GM19467 (cell line): Measurements from ENCODE around the gene PRKG1.

Experiments
- ATAC-seq: cut with Tn5 transposase; IDR thresholded peaks from one replicate; pipeline ENCODE4 v1.9.1; 2021; ENCODE audit warnings: mild to moderate bottlenecking, moderate library complexity; ENCODE audit not compliant: unreplicated experiment

The PRKG1 gene

DNA sequence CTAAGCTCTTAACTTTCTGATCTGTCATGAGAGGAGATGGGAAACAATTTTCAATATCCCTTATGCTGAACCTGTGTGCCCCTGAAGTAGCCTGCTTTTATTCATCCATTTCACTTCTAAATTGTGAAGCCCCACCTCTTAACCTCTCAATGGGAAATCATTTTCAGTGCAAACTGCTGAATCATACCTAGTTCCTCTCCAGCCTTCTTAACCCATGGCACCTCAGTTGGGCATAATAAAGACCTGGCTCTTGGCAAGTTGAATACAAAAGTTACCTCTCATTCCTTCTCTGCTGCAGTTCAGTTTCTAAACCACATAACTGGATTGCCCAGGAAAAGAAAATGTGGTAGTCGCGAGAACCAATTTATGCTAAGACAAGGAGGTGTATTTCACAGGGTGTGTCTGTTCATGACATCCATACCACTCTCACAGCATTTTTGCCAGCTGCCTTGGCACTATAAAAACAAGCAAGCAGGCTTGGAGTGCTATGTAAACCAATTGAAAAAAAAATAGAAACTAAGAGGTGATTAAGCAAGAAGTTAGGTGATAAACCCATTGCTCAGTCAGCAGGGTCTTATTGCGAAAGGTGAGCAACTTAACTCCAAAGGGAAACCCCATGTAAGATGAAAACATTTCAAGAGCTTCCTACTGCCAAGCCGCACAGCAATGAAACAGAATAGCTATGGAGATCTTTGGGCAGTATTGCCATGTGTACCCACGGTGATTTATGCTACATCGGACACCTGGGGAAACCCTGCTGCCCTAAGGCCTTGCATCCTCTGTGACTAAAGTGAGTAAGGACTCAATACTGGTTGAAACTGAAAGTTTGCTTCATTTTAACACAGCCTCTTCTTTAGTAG is 1182.8 kb downstream of the PRKG1 start:
- ATAC-seq: peak; percentile 98

DNA sequence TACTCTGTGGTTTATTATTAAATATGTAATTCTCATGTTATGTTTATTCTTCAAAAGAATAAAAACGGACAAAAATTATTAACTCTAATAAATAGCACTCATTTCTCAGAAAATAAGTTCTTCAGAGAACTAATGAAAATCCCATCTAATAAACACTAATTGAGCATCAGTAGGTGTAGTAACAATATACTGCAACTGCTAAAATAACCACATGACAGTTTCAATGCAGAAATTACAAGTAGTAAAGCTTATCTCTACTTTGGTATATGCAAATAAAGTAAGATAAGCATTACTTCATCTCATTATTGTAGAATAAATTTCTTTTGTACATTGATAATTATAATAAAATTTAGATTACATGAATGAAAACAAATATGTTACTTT is 1183.4 kb downstream of the PRKG1 start:
- peak; percentile 75 for ATAC-seq

DNA sequence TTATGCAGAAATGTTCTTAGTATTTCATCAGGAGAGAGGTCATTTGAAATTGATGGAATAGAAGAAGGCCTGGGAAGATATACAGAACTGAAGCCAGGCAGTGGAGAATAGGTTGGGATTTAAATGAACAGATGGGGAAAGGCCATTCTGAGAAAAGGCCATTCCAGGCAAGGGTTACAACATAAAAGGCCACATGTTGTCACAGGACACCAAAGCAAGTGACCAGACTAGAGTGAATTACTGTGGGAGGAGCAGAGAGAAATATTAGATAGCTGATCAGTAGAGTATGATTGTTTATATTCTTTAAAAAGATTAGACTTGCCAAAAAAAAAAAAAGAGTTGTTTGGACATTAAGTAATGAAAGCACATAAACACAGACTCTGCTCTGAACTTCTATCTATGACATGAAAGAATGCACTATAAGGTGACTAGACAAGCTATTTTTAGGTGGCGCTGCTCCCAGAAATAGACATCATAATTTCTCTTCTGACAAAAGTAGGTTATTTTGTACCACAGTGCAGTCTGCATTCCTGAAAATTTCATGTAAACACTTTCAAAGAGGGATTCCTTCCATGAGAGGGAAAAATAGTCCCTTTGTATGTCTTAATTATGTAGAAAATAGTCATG is 1184.6 kb downstream of the PRKG1 start:
- no peak for ATAC-seq

DNA sequence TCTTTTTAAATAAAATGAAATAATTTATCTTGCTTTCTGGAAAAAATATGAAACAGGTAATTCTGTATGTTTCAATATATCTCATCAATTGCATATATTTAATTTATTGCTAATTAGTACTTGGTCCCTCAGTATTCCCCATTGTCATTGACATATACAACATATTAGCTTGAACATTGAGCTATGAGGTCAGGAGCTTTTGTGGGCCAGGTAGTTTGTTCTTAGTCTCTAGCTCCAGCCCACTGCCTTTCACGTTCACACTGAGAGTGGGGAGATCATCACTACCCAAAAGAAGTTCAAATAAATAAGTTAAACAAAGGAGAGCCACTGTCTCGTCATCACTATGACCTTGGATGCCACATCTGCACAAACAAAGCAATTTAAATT is 1185.1 kb downstream of the PRKG1 start:
- no peak for ATAC-seq

- ATAC-seq: no peak
Observed at GRCh38 chr10:52261362-52261761, 1187.1 kb downstream of the PRKG1 start.

GRCh38 chr10:52265131-52265926 is 1191.0 kb downstream of the PRKG1 start:
- ATAC-seq: no peak

- no peak for ATAC-seq
Observed at GRCh38 chr10:52266858-52267257, 1192.6 kb downstream of the PRKG1 start.

DNA sequence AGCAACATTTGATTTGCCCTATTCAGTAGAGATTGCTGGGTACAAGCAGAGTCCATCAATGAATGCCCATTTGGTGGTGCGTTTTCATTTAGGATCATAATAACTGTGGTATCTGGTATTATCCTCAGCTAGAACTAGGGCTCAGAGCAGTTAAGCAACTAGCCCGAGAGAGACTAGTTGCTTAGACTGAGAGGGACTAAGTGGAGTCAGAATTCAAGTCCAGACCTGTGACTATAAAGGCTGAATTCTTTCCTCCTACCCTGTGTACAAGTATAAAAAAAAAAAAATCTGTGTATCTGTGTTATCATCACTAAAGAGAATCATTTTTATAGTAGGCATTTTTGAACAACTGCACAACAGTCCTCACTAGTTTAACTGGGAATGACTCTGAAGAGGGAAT is 1194.5 kb downstream of the PRKG1 start:
- no peak for ATAC-seq

DNA sequence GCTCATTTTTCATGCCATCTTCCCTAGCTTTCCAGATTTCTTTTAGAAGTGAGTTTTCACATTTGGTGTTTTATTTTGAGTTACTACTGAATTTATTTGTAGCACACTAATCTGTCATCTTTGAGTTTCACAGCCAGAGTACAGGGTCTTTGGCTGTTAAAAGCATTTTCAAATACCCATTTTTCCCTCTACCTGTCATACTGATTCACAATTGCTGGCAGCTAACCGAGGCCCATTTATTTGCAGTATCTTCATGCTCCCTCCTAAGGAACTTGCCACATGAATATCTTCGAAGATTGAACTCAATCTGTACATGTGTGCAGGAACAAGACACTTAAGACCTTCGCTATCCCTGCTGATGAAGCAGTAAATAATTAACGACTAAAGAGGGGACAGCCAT is 1194.9 kb downstream of the PRKG1 start:
- no peak for ATAC-seq

GRCh38 chr10:52276163-52276562 is 1201.9 kb downstream of the PRKG1 start:
- no peak for ATAC-seq

- ATAC-seq: no peak
Observed at GRCh38 chr10:52276986-52277385, 1202.7 kb downstream of the PRKG1 start.

DNA sequence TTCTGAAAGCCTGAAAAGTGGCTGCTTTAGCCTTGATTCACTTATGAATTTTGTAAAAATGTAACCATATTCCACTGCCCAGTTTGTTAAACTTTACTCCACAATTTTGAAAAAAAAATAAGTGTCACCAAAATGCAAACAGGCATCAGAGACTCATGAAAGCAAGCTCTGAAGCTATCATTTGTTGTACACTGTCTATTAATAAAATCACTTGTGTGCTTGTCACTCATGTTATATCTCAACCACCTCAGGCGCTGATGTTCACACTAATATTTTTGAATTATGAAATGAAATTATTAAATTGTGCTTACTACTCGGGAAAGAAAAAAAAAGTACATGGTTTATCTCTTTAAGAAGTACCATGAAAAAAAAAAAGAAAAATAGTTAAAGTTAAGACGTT is 1205.3 kb downstream of the PRKG1 start:
- no peak for ATAC-seq

GRCh38 chr10:52280051-52280450 is 1205.8 kb downstream of the PRKG1 start:
- ATAC-seq: no peak

DNA sequence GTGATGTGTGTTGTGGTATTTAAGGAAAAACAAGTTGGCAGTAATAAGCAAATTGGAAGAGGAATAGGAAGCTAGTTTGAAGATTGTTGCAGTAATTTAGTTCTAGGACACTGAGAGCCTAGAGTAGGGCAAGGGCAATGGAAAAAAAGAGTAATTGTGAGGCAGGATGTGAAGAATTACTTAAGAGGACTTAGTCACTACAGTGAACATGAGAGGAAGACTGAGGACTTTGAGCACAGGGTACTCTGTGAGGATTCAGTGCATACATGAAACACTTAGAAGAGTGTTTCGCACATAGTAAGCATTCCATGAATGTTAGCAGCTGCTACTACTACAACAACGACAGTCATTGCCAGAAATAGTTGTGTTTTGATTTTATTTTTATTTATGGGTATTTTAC is 1208.9 kb downstream of the PRKG1 start:
- no peak for ATAC-seq

GRCh38 chr10:52284416-52285013 is 1210.2 kb downstream of the PRKG1 start:
- no peak for ATAC-seq

- ATAC-seq: no peak
Observed at GRCh38 chr10:52287866-52288265, 1213.6 kb downstream of the PRKG1 start.

GRCh38 chr10:52297747-52298146 is 1223.5 kb downstream of the PRKG1 start:
- no peak for ATAC-seq

- ATAC-seq: no peak
Observed at GRCh38 chr10:52300599-52301277, 1226.5 kb downstream of the PRKG1 start.

GRCh38 chr10:52308251-52309031 is 1234.2 kb downstream of the PRKG1 start:
- ATAC-seq: peak; percentile 87

DNA sequence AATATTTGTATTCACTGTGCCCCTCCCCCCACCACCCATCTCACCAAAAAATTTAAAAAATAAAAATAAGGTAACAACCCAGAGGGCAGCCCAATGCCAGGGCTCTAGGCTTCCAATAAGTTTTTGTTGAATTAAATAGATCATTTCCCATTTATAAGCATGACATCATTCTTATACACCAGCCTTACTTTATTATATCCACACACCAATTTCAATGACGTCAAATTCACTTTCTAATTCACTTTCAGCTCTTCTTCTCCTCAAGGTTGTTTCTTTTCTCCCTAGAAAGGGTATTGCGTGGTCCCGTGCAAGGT is 1238.6 kb downstream of the PRKG1 start:
- no peak for ATAC-seq
